Naive thymus-derived CD8-positive, alpha-beta T cell (primary cell): ENCODE measurements around the gene ZNF14. TPM values are rescaled to one million over a fixed set of nuclear protein-coding genes. Genes with fewer than 3 reads are reported as not detected.
A peak's percentile ranks its signal among the peaks of the same experiment; 100 is the strongest.
"Not testable (repeated sequence)": the region's sequence is repeated elsewhere in the genome, so short reads cannot be mapped to it uniquely, and the experiment has no call there.

ENCODE experiments used
- ATAC-seq, 2 donors: fragments of 150-1000 bp; cut with Tn5 transposase in 1 of 2; sonication (Bioruptor Pico), chemical (Tn5 transposase) in 1 of 2; 1 replicate in 1 of 2; 2 replicates in 1 of 2; pipeline ENCODE4 v1.10.0; 2021; ENCODE audit warnings: mild to moderate bottlenecking in 2 of 2, moderate library complexity in 2 of 2
- POLR2A ChIA-PET: fragments of 350-600 bp; sonication (Branson Sonifier 250); formaldehyde crosslinking; loops from one replicate; lab custom pipeline; 2021; ENCODE audit warnings: antibody characterized with exemption; lab: Charles Lee
- DNase-seq, 10 donors: peaks; one replicate each; pipeline versions ENCODE4 v3.0.0 to v3.0.0-alpha.2; 2020 to 2022
- H3K27ac Mint-ChIP-seq, 10 donors: one replicate each; pipeline ENCODE4 v1.8.0; 2020 to 2022; ENCODE audit warnings: mild to moderate bottlenecking in 10 of 10, mixed read lengths in 10 of 10, moderate library complexity in 4 of 10, inconsistent platforms in 1 of 10
- H3K27me3 Mint-ChIP-seq, 5 donors: one replicate each; pipeline ENCODE4 v1.8.0; 2021 to 2022; ENCODE audit warnings: mixed read lengths in 5 of 5
- H3K36me3 Mint-ChIP-seq, 3 donors: one replicate each; pipeline ENCODE4 v1.8.0; 2020 to 2022; ENCODE audit warnings: mixed read lengths in 3 of 3, mild to moderate bottlenecking in 2 of 3, inconsistent platforms in 1 of 3
- H3K4me1 Mint-ChIP-seq, 4 donors: one replicate each; pipeline ENCODE4 v1.8.0; 2021 to 2022; ENCODE audit warnings: mixed read lengths in 4 of 4
- H3K4me3 Mint-ChIP-seq, 10 donors: one replicate each; pipeline ENCODE4 v1.8.0; 2020 to 2022; ENCODE audit warnings: mild to moderate bottlenecking in 10 of 10, mixed read lengths in 10 of 10, moderate library complexity in 6 of 10, inconsistent platforms in 1 of 10
- H3K9me3 Mint-ChIP-seq, 9 donors: one replicate each; pipeline ENCODE4 v1.8.0; 2020 to 2022; ENCODE audit warnings: mixed read lengths in 9 of 9, mild to moderate bottlenecking in 3 of 9, inconsistent platforms in 1 of 9, moderate library complexity in 1 of 9
- polyA plus RNA-seq, 3 donors: library from polyadenylated mRNA; unstranded; fragments of 300-500 nt; fragmentation: Illumina TruSeq; gene quantifications; one replicate each; pipeline ENCODE4 v1.2.3, GENCODE V29; 2021
- total RNA-seq, 8 experiments: library from RNA in 2 of 8; stranded (reverse) in 2 of 8; gene quantifications; one replicate each; pipeline ENCODE4 v1.2.3 and lab custom pipeline; 2021 to 2026

Gene ZNF14
- total and polyA plus RNA-seq, 5 experiments from 2014 or later = 8.2 to 39.8 (median 16.3) TPM

- H3K36me3 Mint-ChIP-seq = peaks cover 49 to 80% (median 60%) of the 10 kb centered on the region in 3 donors
These were observed 21.5 kb downstream of the ZNF14 start for GRCh38 chr19:19711306-19711933.

GRCh38 chr19:19710506-19710905 lies 22.4 kb downstream of the ZNF14 start:
- ATAC-seq (no peak), DNase-seq (no peak)
- Mint-ChIP-seq H3K4me1 (no peaks in the 10 kb centered on the region), H3K27me3 (no peaks in the 10 kb centered on the region), H3K36me3 (peaks cover 52 to 78% (median 55%) of the 10 kb centered on the region in 3 donors), H3K4me3 (peak overlapping the region in 1 of 10 donors; percentile 42), H3K9me3 (peaks cover 4 to 100% (median 27%) of the 10 kb centered on the region in 9 donors), H3K27ac (no peak overlapping the region)
- POLR2A ChIA-PET = interaction anchor here (0.8 to 1.5 kb wide), 2 partner anchors 24 to 35 kb away, joined by 3 to 8 read pairs; no protein-coding TSS in a partner anchor

More at GRCh38 chr19:19711306-19711933, 21.5 kb downstream of the ZNF14 start:
- Mint-ChIP-seq H3K27me3 (no peaks in the 10 kb centered on the region), H3K9me3 (peaks cover 7 to 100% (median 24%) of the 10 kb centered on the region in 9 donors), H3K27ac (peak overlapping the region in 1 of 10 donors; percentile 53), H3K4me1 (no peaks in the 10 kb centered on the region), H3K4me3 (peak overlapping the region in 1 of 10 donors; percentile 32)
- POLR2A ChIA-PET = interaction anchor here (0.8 to 1.5 kb wide), 2 partner anchors 25 to 35 kb away, joined by 3 to 8 read pairs; no protein-coding TSS in a partner anchor
- ATAC-seq = no peak
- DNase-seq = no peak

- Mint-ChIP-seq H3K27me3 (no peaks in the 10 kb centered on the region), H3K36me3 (peaks cover 21 to 69% (median 43%) of the 10 kb centered on the region in 3 donors), H3K4me1 (peaks cover 0 to 1% (median 0%) of the 10 kb centered on the region in 4 donors), H3K9me3 (peaks cover 5 to 90% (median 27%) of the 10 kb centered on the region in 9 donors), H3K27ac (no peak overlapping the region), H3K4me3 (no peak overlapping the region)
- no peak for DNase-seq
- ATAC-seq = no peak
- POLR2A ChIA-PET = interaction anchor here (1.3 kb wide), 2 partner anchors 18 to 28 kb away, joined by 3 to 5 read pairs; partner anchors contain the start of gene ZNF14
These were observed 28.1 kb downstream of the ZNF14 start for GRCh38 chr19:19704836-19705235.

- H3K4me3 Mint-ChIP-seq, H3K4me1 Mint-ChIP-seq, DNase-seq, H3K27ac Mint-ChIP-seq, ATAC-seq, H3K27me3 Mint-ChIP-seq: not testable (repeated sequence)
- H3K36me3 Mint-ChIP-seq = peaks cover 15 to 51% (median 21%) of the 10 kb centered on the region in 3 donors
- H3K9me3 Mint-ChIP-seq = peaks cover 0 to 73% (median 24%) of the 10 kb centered on the region in 9 donors
- POLR2A ChIA-PET = interaction anchor here (0.9 kb wide), 1 partner anchor 198 kb away, joined by 3 read pairs; no protein-coding TSS in a partner anchor
These were observed 32.4 kb downstream of the ZNF14 start for GRCh38 chr19:19700493-19700892.

GRCh38 chr19:19697589-19697988 lies 35.3 kb downstream of the ZNF14 start:
- Mint-ChIP-seq H3K27ac (peak overlapping the region in 1 of 10 donors; percentile 25), H3K9me3 (peaks cover 0 to 59% (median 12%) of the 10 kb centered on the region in 9 donors), H3K36me3 (peaks cover 0 to 31% (median 9%) of the 10 kb centered on the region in 3 donors), H3K4me1 (no peaks in the 10 kb centered on the region), H3K27me3 (no peaks in the 10 kb centered on the region), H3K4me3 (no peak overlapping the region)
- ATAC-seq (no peak), DNase-seq (no peak)
- POLR2A ChIA-PET = interaction anchor here (1.0 to 1.3 kb wide), 2 partner anchors 10 to 28 kb away, joined by 3 read pairs; no protein-coding TSS in a partner anchor

- ATAC-seq (no peak), DNase-seq (no peak)
- POLR2A ChIA-PET = no interaction called here
- Mint-ChIP-seq H3K27ac (no peak overlapping the region), H3K9me3 (peaks cover 0 to 62% (median 12%) of the 10 kb centered on the region in 9 donors), H3K4me1 (no peaks in the 10 kb centered on the region), H3K36me3 (peaks cover 0 to 27% (median 9%) of the 10 kb centered on the region in 3 donors), H3K4me3 (no peak overlapping the region), H3K27me3 (no peaks in the 10 kb centered on the region)
These were observed 36.5 kb downstream of the ZNF14 start for GRCh38 chr19:19696386-19696785.

GRCh38 chr19:19691683-19692082 lies 41.2 kb downstream of the ZNF14 start:
- ATAC-seq (no peak), DNase-seq (no peak)
- Mint-ChIP-seq H3K27me3 (no peaks in the 10 kb centered on the region), H3K9me3 (peaks cover 0 to 41% (median 10%) of the 10 kb centered on the region in 9 donors), H3K4me3 (no peak overlapping the region), H3K27ac (no peak overlapping the region), H3K4me1 (no peaks in the 10 kb centered on the region), H3K36me3 (peaks cover 6 to 23% (median 8%) of the 10 kb centered on the region in 3 donors)
- POLR2A ChIA-PET = interaction anchor here (0.6 to 1.3 kb wide), 7 partner anchors 10 to 84 kb away, joined by 3 to 9 read pairs (median 4); partner anchors contain the start of genes ZNF101 and ZNF14

- H3K4me3 Mint-ChIP-seq, H3K4me1 Mint-ChIP-seq, DNase-seq, H3K27me3 Mint-ChIP-seq, H3K27ac Mint-ChIP-seq: not testable (repeated sequence)
- ATAC-seq = peak in 1 of 2 donors; percentile 19
- H3K9me3 Mint-ChIP-seq = peaks cover 0 to 54% (median 20%) of the 10 kb centered on the region in 9 donors
- H3K36me3 Mint-ChIP-seq = peaks cover 11 to 38% (median 17%) of the 10 kb centered on the region in 3 donors
- POLR2A ChIA-PET = interaction anchor here (0.6 to 2.1 kb wide), 6 partner anchors 15 to 183 kb away, joined by 3 to 19 read pairs (median 5); partner anchors contain the start of genes ZNF101 and ZNF14
These were observed 43.9 kb downstream of the ZNF14 start for GRCh38 chr19:19689023-19689422.

GRCh38 chr19:19687090-19687489 lies 45.8 kb downstream of the ZNF14 start:
- ATAC-seq = peak in 1 of 2 donors; percentile 29
- H3K36me3 Mint-ChIP-seq = peaks cover 24 to 52% (median 33%) of the 10 kb centered on the region in 3 donors

GRCh38 chr19:19686580-19686979 lies 46.3 kb downstream of the ZNF14 start:
- POLR2A ChIA-PET = interaction anchor here (0.6 to 4.5 kb wide), 11 partner anchors 11 to 179 kb away, joined by 3 to 60 read pairs (median 3); partner anchors contain the start of genes ZNF101, ZNF14, ZNF253 and ZNF506
- peaks cover 24 to 54% (median 33%) of the 10 kb centered on the region in 3 donors for H3K36me3 Mint-ChIP-seq
- peaks cover 0 to 3% (median under 1%) of the 10 kb centered on the region in 4 donors for H3K4me1 Mint-ChIP-seq
- peak overlapping the region in 1 of 10 donors; percentile 1 for H3K4me3 Mint-ChIP-seq
- peak in 1 of 2 donors; percentile 37 for ATAC-seq
- no peak for DNase-seq
- H3K9me3 Mint-ChIP-seq = peaks cover 0 to 67% (median 21%) of the 10 kb centered on the region in 9 donors
- H3K27me3 Mint-ChIP-seq = no peaks in the 10 kb centered on the region
- H3K27ac Mint-ChIP-seq = peak overlapping the region in 3 of 10 donors; percentile 17 to 75 (median 19)

More at GRCh38 chr19:19687090-19687489, 45.8 kb downstream of the ZNF14 start:
- Mint-ChIP-seq H3K4me1 (peaks cover 0 to 3% (median under 1%) of the 10 kb centered on the region in 4 donors), H3K27ac (peak overlapping the region in 3 of 10 donors; percentile 17 to 77 (median 54)), H3K27me3 (no peaks in the 10 kb centered on the region), H3K4me3 (peak overlapping the region in 1 of 10 donors; percentile 54), H3K9me3 (peaks cover 0 to 65% (median 21%) of the 10 kb centered on the region in 9 donors)
- no peak for DNase-seq
- POLR2A ChIA-PET = interaction anchor here (0.6 to 4.5 kb wide), 11 partner anchors 11 to 179 kb away, joined by 3 to 60 read pairs (median 3); partner anchors contain the start of genes ZNF101, ZNF14, ZNF253 and ZNF506

- Mint-ChIP-seq H3K9me3 (peaks cover 0 to 67% (median 22%) of the 10 kb centered on the region in 9 donors), H3K36me3 (peaks cover 29 to 59% (median 36%) of the 10 kb centered on the region in 3 donors), H3K27ac (peak overlapping the region in 1 of 10 donors; percentile 17)
- H3K27me3 Mint-ChIP-seq, DNase-seq, ATAC-seq, H3K4me1 Mint-ChIP-seq, H3K4me3 Mint-ChIP-seq: not testable (repeated sequence)
- POLR2A ChIA-PET = interaction anchor here (0.8 to 4.5 kb wide), 10 partner anchors 11 to 179 kb away, joined by 3 to 60 read pairs (median 4); partner anchors contain the start of genes ATP13A1, ZNF101, ZNF14 and ZNF253
These were observed 46.8 kb downstream of the ZNF14 start for GRCh38 chr19:19686119-19686518.
